Activated naive CD4-positive, alpha-beta T cell treated with anti-CD3 and anti-CD28 coated beads for 36 hours (primary cell): Measurements from ENCODE around the gene CEP112. TPM values are rescaled to one million over a fixed set of nuclear protein-coding genes. Genes with fewer than 3 reads are reported as not detected.

Experiments
- CTCF ChIA-PET: fragments of 350-600 bp; sonication (Branson Sonifier 250); formaldehyde crosslinking; loops from one replicate; lab custom pipeline; 2021; ENCODE audit warnings: antibody characterized with exemption; lab: Charles Lee
- DNase-seq: peaks from one replicate; pipeline ENCODE4 v3.0.0-alpha.2; 2020
- H3K27ac Mint-ChIP-seq: one replicate; pipeline ENCODE4 v1.8.0; 2021; ENCODE audit warnings: mild to moderate bottlenecking, mixed read lengths
- H3K27me3 Mint-ChIP-seq: one replicate; pipeline ENCODE4 v1.8.0; 2021; ENCODE audit warnings: low read depth, mixed read lengths
- H3K36me3 Mint-ChIP-seq: one replicate; pipeline ENCODE4 v1.8.0; 2021; ENCODE audit warnings: low read depth, mixed read lengths
- H3K4me1 Mint-ChIP-seq: one replicate; pipeline ENCODE4 v1.8.0; 2021; ENCODE audit warnings: low read depth, mixed read lengths
- H3K4me3 Mint-ChIP-seq: one replicate; pipeline ENCODE4 v1.8.0; 2021; ENCODE audit warnings: mild to moderate bottlenecking, moderate library complexity, mixed read lengths
- H3K9me3 Mint-ChIP-seq: one replicate; pipeline ENCODE4 v1.8.0; 2021; ENCODE audit warnings: mixed read lengths
- intact Hi-C: fragments of 100-400 bp; cut with micrococcal nuclease; formaldehyde crosslinking; loops from one replicate; pipeline ENCODE4 v1.15.1; 2023
- total RNA-seq, 2 experiments: library from RNA; stranded (reverse); gene quantifications; one replicate each; pipeline ENCODE4 v1.2.3, GENCODE V29; 2021

CEP112 gene
- total RNA-seq, 2 experiments from 2014 or later: 0.49 to 0.95 TPM

DNA sequence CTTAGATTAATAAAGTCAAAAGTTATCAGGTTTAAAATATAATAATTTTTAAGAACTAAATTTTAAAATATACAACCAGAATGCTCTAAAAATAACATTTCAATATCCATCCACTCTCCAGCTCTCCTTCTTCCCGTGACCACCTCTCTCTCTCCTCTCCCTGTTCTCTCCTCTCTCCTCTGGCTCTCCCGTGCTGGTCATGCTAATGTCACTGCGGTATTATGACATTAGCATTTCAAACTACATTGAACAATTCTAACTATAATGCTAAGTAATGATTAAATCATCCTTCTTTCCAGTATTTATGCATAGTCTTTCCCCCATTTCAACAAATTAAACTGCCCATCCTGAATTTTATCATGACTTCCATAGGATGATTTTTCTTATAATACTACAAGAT, 154.7 kb downstream of the CEP112 start:
- Mint-ChIP-seq H3K4me3 (no peak overlapping the region), H3K27me3 (no peaks in the 10 kb centered on the region), H3K36me3 (no peaks in the 10 kb centered on the region), H3K27ac (no peak overlapping the region), H3K4me1 (no peaks in the 10 kb centered on the region), H3K9me3 (no peaks in the 10 kb centered on the region)
- DNase-seq: no peak
- intact Hi-C loops: no loop called here
- CTCF ChIA-PET: interaction anchor here (0.6 kb wide), 1 partner anchor 81 kb away, joined by 3 read pairs; no protein-coding TSS in a partner anchor

- peak; percentile 5 for DNase-seq
- no peaks in the 10 kb centered on the region for H3K9me3 Mint-ChIP-seq
- H3K4me1 Mint-ChIP-seq: no peaks in the 10 kb centered on the region
- intact Hi-C loops: no loop called here
- H3K4me3 Mint-ChIP-seq: no peak overlapping the region
- H3K27ac Mint-ChIP-seq: no peak overlapping the region
- CTCF ChIA-PET: no interaction called here
- H3K36me3 Mint-ChIP-seq: no peaks in the 10 kb centered on the region
- no peaks in the 10 kb centered on the region for H3K27me3 Mint-ChIP-seq
These were observed 159.7 kb downstream of the CEP112 start for GRCh38 chr17:66032082-66032712.

- H3K27ac Mint-ChIP-seq: no peak overlapping the region
- intact Hi-C loops: no loop called here
- CTCF ChIA-PET: no interaction called here
- H3K4me1 Mint-ChIP-seq: no peaks in the 10 kb centered on the region
- no peaks in the 10 kb centered on the region for H3K27me3 Mint-ChIP-seq
- H3K4me3 Mint-ChIP-seq: no peak overlapping the region
- H3K9me3 Mint-ChIP-seq: peaks cover 18% of the 10 kb centered on the region
- DNase-seq: no peak
- H3K36me3 Mint-ChIP-seq: no peaks in the 10 kb centered on the region
These were observed 166.4 kb downstream of the CEP112 start for GRCh38 chr17:66025551-66025950.

DNA sequence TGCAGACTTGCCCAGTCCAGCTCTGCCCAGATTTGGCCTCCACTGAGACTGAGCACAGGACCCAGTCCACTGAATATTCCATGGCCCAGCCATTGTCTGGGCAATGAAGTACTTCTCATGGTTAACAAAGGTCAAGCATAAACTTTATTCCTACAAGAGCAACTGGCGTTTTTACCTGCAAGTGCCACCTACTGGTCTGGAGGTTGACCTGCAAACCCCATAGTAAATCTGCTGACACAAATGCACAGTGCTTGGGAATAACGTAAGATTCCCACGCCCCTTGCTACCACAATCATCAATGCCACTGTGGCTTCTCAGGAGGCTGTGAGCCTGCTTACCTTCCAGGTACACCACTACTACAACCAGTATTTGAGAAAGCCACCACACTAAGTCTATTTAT, 170.2 kb downstream of the CEP112 start:
- no peaks in the 10 kb centered on the region for H3K36me3 Mint-ChIP-seq
- CTCF ChIA-PET: no interaction called here
- H3K27me3 Mint-ChIP-seq: no peaks in the 10 kb centered on the region

GRCh38 chr17:66018786-66019185, 173.1 kb downstream of the CEP112 start:
- H3K27ac Mint-ChIP-seq: no peak overlapping the region
- H3K36me3 Mint-ChIP-seq: no peaks in the 10 kb centered on the region
- H3K27me3 Mint-ChIP-seq: peaks cover 7% of the 10 kb centered on the region
- no peaks in the 10 kb centered on the region for H3K4me1 Mint-ChIP-seq
- peaks cover 9% of the 10 kb centered on the region for H3K9me3 Mint-ChIP-seq
- DNase-seq: no peak
- intact Hi-C loops: no loop called here
- CTCF ChIA-PET: no interaction called here
- H3K4me3 Mint-ChIP-seq: no peak overlapping the region

More for the DNA sequence above, 170.2 kb downstream of the CEP112 start:
- no peak overlapping the region for H3K27ac Mint-ChIP-seq
- no peaks in the 10 kb centered on the region for H3K4me1 Mint-ChIP-seq
- intact Hi-C loops: no loop called here
- peaks cover 18% of the 10 kb centered on the region for H3K9me3 Mint-ChIP-seq
- DNase-seq: no peak
- H3K4me3 Mint-ChIP-seq: no peak overlapping the region

DNA sequence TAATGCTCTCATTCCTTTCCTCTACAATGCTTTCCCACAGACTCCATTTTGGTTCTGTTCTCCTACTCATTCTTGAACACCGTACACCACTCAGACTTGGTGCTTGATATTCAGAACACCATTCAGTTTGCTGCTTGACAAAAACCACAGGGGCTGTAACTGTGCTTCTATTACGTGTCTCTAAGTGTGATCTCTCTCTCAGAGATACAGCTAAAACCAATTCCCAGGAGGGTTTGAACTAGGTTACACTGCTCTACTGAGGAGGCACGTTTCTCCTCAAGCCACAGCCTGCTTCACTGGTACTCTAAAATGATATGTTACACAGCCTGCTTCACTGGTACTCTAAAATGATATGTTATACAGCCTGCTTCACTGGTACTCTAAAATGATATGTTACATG, 175.7 kb downstream of the CEP112 start:
- Mint-ChIP-seq H3K36me3 (no peaks in the 10 kb centered on the region), H3K27me3 (peaks cover 9% of the 10 kb centered on the region), H3K4me1 (no peaks in the 10 kb centered on the region), H3K4me3 (no peak overlapping the region), H3K27ac (no peak overlapping the region), H3K9me3 (no peaks in the 10 kb centered on the region)
- DNase-seq: no peak
- CTCF ChIA-PET: no interaction called here
- intact Hi-C loops: no loop called here

DNA sequence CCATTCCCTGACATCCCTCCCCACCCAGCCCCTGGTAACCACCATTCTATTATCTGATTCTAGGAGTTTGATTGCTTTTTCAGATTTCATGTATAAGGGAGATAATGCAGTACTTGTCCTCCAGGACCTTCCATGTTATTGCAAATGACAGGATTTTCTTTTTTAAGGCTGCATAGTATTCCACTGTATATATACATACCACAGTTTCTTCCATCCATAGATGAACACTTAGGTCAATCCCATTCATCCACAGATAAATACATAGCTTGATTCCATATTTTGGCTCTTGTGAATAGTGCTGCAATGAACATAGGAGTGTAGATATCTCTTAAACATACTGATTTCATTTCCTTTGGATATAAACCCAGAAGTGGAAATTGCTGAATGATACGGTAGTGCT, 183.3 kb downstream of the CEP112 start:
- DNase-seq: no peak
- H3K4me1 Mint-ChIP-seq: no peaks in the 10 kb centered on the region
- CTCF ChIA-PET: interaction anchor here (1.4 kb wide), 1 partner anchor 156 kb away, joined by 3 read pairs; no protein-coding TSS in a partner anchor
- no peak overlapping the region for H3K27ac Mint-ChIP-seq
- H3K9me3 Mint-ChIP-seq: peaks cover 2% of the 10 kb centered on the region
- H3K27me3 Mint-ChIP-seq: peaks cover 2% of the 10 kb centered on the region
- intact Hi-C loops: no loop called here
- no peak overlapping the region for H3K4me3 Mint-ChIP-seq
- H3K36me3 Mint-ChIP-seq: no peaks in the 10 kb centered on the region

DNA sequence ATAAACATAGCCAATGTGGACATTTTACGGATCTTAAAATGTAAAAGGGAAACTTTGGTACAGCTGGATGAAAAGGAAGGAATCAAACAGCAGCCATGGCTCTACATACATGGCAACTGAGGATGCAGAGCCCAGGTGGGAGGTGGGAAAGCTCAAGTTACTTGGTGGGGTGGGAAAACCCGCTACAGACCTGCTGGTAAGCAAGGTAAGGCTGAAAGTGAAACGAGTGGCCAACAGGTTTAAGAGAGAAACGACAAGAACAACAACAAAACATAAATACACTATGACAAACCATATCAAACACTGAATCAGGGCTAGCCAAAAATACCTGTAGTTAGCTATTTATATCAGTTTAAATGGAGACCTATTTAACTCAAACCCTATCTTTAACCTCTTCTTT, 185.3 kb downstream of the CEP112 start:
- Mint-ChIP-seq H3K4me3 (no peak overlapping the region), H3K4me1 (no peaks in the 10 kb centered on the region), H3K27ac (no peak overlapping the region), H3K9me3 (peaks cover 2% of the 10 kb centered on the region), H3K36me3 (no peaks in the 10 kb centered on the region), H3K27me3 (peaks cover 2% of the 10 kb centered on the region)
- intact Hi-C loops: no loop called here
- CTCF ChIA-PET: interaction anchor here (0.5 kb wide), 1 partner anchor 58 kb away, joined by 3 read pairs; no protein-coding TSS in a partner anchor
- no peak for DNase-seq

- CTCF ChIA-PET: no interaction called here
- H3K9me3 Mint-ChIP-seq: no peaks in the 10 kb centered on the region
- intact Hi-C loops: no loop called here
- H3K4me1 Mint-ChIP-seq: no peaks in the 10 kb centered on the region
- H3K4me3 Mint-ChIP-seq: no peak overlapping the region
- no peak overlapping the region for H3K27ac Mint-ChIP-seq
- H3K36me3 Mint-ChIP-seq: no peaks in the 10 kb centered on the region
- H3K27me3 Mint-ChIP-seq: no peaks in the 10 kb centered on the region
- DNase-seq: no peak
These were observed 189.1 kb downstream of the CEP112 start for GRCh38 chr17:66002812-66003211.

DNA sequence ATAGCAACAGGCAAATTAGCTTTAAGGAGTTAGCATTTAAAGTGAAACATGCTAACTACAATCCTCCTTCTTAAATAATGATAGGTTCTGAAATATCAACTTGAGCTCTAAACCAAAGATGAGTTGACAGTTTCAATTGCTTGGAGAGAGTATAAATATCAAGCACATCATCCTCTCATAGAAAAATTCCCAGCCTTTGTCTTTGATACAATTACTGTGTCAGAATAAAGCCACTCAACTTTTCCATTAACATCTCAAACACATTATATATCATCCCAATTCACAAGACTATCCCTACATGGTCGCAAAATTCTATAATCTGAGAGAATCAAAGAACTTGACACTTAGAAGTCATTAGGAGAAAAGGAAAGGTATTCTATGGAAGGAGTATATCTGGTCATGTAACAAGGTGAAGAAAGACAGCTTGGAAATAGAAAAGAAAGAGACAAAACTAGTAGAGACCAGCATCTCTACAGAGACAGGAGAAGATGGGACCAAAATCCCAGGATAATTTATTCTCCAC, 189.8 kb downstream of the CEP112 start:
- H3K27ac Mint-ChIP-seq: no peak overlapping the region
- DNase-seq: no peak
- H3K27me3 Mint-ChIP-seq: no peaks in the 10 kb centered on the region
- intact Hi-C loops: no loop called here
- no peaks in the 10 kb centered on the region for H3K36me3 Mint-ChIP-seq
- no peak overlapping the region for H3K4me3 Mint-ChIP-seq
- CTCF ChIA-PET: no interaction called here
- H3K9me3 Mint-ChIP-seq: no peaks in the 10 kb centered on the region
- H3K4me1 Mint-ChIP-seq: no peaks in the 10 kb centered on the region

GRCh38 chr17:66000216-66000615, 191.7 kb downstream of the CEP112 start:
- no peaks in the 10 kb centered on the region for H3K4me1 Mint-ChIP-seq
- no peaks in the 10 kb centered on the region for H3K27me3 Mint-ChIP-seq

DNA sequence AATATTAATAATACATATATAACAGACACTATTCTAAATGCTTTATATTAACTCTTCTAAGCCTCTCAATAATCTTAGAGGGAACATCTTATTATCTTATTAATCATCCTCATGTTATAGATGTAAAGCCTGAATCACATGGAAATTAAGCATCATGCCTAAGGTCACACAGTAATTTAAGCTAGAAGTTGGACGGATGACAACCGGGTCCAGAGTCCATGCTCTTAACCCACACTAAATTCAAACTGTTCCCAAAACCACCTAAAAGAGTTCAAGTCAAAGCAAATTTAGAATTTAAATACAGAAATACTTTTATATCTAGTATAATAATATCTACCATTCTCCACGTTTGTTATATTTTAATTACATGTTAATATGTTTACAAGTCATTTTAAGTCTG, 193.3 kb downstream of the CEP112 start:
- no peak overlapping the region for H3K27ac Mint-ChIP-seq
- intact Hi-C loops: no loop called here
- no peak overlapping the region for H3K4me3 Mint-ChIP-seq
- DNase-seq: no peak
- no peaks in the 10 kb centered on the region for H3K36me3 Mint-ChIP-seq
- H3K9me3 Mint-ChIP-seq: peaks cover 4% of the 10 kb centered on the region
- CTCF ChIA-PET: interaction anchor here (0.6 to 1.1 kb wide), 4 partner anchors 10 to 764 kb away, joined by 3 to 4 read pairs (median 4); no protein-coding TSS in a partner anchor
- H3K4me1 Mint-ChIP-seq: no peaks in the 10 kb centered on the region
- no peaks in the 10 kb centered on the region for H3K27me3 Mint-ChIP-seq

More at GRCh38 chr17:66000216-66000615, 191.7 kb downstream of the CEP112 start:
- CTCF ChIA-PET: no interaction called here
- Mint-ChIP-seq H3K36me3 (no peaks in the 10 kb centered on the region), H3K4me3 (no peak overlapping the region), H3K27ac (no peak overlapping the region), H3K9me3 (peaks cover 4% of the 10 kb centered on the region)
- DNase-seq: no peak
- intact Hi-C loops: no loop called here

DNA sequence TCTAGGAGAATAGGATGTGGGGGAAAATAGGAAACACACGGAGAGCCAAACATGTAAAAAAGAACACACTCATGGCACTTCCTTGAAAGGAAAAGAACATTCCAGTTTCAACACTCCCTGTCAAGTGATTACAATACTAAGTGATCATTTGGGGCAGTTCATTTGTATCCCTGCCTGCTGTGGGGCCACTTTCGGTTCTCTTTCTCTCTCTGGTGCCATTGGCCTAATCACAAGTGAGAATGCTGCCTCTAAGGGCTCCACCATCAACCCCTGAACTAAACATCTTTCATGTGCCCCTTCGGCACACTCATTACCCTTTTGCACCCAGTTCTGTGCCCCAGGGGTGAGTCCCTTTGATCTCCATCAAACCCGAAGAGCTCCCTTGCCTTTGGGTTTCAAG, 197.3 kb downstream of the CEP112 start:
- H3K4me1 Mint-ChIP-seq: no peaks in the 10 kb centered on the region
- peaks cover 4% of the 10 kb centered on the region for H3K9me3 Mint-ChIP-seq
- no peak overlapping the region for H3K27ac Mint-ChIP-seq
- no peak for DNase-seq
- no peaks in the 10 kb centered on the region for H3K36me3 Mint-ChIP-seq
- no peak overlapping the region for H3K4me3 Mint-ChIP-seq
- no peaks in the 10 kb centered on the region for H3K27me3 Mint-ChIP-seq
- intact Hi-C loops: no loop called here
- CTCF ChIA-PET: interaction anchor here (0.6 kb wide), 1 partner anchor 644 kb away, joined by 3 read pairs; no protein-coding TSS in a partner anchor
